ENCODE results near the gene ID2.

The ID2 gene

DNA sequence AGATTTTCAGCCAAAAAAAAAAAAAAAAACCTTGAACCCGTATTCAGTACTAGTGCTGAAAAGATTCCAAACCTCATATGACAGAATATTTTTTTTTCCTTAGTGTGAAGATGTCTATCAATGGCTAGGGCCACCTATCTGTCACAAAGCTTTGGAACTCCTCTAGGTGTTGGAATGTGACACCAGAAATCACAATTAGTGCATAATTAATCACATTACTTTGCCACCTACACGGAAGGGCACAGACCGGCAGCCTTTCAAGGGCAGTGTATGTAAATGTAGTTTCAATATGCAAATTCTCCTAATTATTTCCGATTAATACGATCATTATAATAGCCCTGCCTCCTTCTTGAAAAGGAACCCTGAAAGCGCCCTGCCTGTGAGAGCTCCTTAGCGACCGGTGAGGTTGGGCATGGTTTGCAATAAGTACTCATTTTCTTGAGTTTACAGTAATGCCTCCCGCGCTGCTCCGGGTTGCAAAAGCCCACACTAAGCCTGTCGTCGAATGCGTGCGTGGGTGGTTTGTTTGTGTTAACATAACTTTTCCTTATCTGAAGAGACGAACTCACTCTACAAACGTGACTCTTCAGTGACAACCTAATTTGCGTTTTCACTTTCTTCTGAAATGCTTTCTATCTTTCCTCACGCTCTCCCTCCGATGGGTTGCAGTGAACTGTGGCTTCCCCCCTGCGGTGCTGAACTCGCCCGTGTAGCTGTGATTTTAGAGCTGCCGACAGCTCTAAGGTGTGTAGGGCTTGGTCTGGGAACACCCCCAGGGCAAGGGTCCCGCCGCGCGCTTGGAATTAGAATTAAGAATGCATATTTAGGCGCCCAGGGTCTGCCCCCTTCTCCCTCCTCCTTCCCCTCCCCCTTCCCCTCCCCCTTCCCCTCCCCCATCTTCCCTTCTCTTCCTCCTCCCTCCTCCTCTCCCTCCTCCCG, 765 bp upstream of the ID2 start:
- H3K27ac Mint-ChIP-seq = peak overlapping the region; percentile 79
- H3K9me3 Mint-ChIP-seq = no peaks in the 10 kb centered on the region
- H3K4me1 Mint-ChIP-seq (ENCODE audit: low read depth) = peaks cover 36% of the 10 kb centered on the region
- peaks cover 26% of the 10 kb centered on the region for H3K36me3 Mint-ChIP-seq (ENCODE audit: low read depth)
- peaks cover 24% of the 10 kb centered on the region for H3K27me3 Mint-ChIP-seq (ENCODE audit: low read depth)
- H3K4me3 Mint-ChIP-seq = peak overlapping the region; percentile 99

DNA sequence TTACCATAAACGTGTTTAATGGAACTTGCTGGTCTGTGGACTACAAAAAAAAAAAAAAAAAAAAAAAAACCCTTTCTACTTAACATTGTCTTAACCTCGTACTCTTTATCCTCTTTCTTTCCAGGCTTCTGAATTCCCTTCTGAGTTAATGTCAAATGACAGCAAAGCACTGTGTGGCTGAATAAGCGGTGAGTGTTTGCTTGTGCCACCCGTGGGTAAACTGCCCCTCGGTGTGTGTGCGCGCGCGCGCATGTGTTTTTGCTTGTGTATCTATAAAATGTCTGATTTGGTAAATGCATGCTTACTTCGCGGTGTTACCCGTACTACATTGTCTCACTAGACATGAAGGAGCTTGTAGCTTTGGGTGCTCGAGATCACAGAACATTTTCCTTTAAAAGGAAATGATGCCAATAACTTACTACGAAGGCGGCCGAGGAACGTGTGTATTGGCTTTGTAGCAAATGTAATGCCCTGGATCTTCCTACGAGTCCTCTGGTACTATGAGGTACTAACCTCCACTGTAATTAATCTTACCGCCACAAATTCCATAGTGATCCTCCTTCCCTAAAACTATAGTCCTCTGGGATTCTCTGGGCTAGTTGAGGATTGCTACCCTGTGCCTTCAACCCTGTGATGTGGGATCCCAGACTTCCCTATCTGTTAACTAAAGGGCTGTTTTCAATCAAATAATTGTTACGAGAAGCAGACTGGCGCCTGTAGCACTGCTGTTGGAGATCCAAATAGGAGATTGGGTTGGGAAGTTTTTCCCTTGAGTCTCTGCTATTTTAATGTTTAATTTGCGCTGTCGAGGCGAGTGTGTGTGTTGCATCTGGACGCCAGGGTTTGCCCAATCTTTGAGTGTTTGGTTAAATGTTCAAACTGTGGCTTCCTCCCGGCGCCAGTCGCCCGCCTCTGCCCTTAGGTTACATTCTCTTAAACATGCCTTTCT, 1.1 kb downstream of the ID2 start:
- Mint-ChIP-seq H3K9me3 (no peaks in the 10 kb centered on the region), H3K4me1 (ENCODE audit: low read depth) (peaks cover 31% of the 10 kb centered on the region), H3K36me3 (ENCODE audit: low read depth) (peaks cover 28% of the 10 kb centered on the region), H3K4me3 (peak overlapping the region; percentile 99), H3K27me3 (ENCODE audit: low read depth) (peaks cover 9% of the 10 kb centered on the region), H3K27ac (peak overlapping the region; percentile 95)

DNA sequence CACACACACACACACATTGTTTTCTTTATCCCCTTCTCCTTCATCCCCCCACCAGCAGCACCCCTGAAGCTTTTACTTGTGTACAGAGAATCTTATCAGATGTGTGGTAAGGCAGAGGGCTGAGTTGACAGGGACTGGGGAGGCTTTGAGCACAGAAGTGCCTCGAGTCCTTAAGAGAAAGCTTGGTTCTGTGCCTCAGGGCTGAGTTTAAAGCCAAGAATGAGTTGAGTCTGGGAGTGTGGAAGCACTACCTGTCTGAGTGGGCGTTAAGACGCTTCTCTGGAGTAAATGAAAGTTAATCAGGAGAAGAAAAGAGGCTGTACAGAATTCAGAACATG, 2.7 kb downstream of the ID2 start:
- H3K4me1 Mint-ChIP-seq (ENCODE audit: low read depth) = peaks cover 24% of the 10 kb centered on the region
- H3K27ac Mint-ChIP-seq = peak overlapping the region; percentile 95
- peaks cover 7% of the 10 kb centered on the region for H3K27me3 Mint-ChIP-seq (ENCODE audit: low read depth)
- peaks cover 28% of the 10 kb centered on the region for H3K36me3 Mint-ChIP-seq (ENCODE audit: low read depth)
- H3K4me3 Mint-ChIP-seq = peak overlapping the region; percentile 99
- H3K9me3 Mint-ChIP-seq = no peaks in the 10 kb centered on the region

DNA sequence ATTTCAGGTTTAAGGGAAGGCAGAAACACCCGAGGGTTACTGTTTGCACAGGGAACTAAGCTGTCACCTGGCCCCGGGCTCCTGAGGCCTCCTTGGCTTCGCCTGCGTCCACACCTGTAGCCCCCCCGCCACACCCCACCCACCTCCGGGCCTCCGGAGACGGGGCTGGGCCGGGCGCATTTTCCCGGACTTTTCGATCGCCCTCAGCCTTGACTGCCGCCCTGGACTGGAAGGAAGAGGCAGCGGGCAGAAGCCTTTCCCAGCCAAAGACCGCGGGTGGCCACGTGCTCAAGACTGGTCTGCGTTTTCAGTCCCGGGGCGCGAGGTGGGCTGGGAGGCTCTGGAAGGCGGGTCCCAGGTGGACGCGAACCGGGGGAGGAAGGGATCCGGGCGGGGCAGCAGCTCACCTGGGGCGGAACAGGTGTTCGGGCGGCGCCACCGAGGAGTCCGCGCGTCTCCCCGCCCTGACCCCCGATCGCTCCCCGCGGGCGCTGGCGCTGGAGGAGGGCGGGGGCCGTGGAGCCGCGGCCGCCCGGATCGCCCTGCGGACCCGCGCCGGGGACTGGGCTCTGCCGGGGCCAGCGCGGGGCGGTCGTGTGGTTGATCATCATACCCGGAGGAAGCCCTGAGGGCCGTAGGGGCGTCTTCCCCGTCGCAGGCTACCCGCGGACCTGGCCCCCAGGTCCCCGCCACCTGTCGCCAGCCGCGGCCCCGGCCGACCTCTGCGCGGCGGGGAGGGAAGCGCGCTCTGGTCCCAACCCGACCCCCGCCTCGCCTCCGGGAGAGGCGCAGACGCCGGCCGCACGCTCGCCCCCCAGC, 3.2 kb downstream of the ID2 start:
- H3K9me3 Mint-ChIP-seq = no peaks in the 10 kb centered on the region
- peaks cover 7% of the 10 kb centered on the region for H3K27me3 Mint-ChIP-seq (ENCODE audit: low read depth)
- peak overlapping the region; percentile 99 for H3K4me3 Mint-ChIP-seq
- H3K4me1 Mint-ChIP-seq (ENCODE audit: low read depth) = peaks cover 19% of the 10 kb centered on the region
- peaks cover 27% of the 10 kb centered on the region for H3K36me3 Mint-ChIP-seq (ENCODE audit: low read depth)
- peak overlapping the region; percentile 95 for H3K27ac Mint-ChIP-seq

DNA sequence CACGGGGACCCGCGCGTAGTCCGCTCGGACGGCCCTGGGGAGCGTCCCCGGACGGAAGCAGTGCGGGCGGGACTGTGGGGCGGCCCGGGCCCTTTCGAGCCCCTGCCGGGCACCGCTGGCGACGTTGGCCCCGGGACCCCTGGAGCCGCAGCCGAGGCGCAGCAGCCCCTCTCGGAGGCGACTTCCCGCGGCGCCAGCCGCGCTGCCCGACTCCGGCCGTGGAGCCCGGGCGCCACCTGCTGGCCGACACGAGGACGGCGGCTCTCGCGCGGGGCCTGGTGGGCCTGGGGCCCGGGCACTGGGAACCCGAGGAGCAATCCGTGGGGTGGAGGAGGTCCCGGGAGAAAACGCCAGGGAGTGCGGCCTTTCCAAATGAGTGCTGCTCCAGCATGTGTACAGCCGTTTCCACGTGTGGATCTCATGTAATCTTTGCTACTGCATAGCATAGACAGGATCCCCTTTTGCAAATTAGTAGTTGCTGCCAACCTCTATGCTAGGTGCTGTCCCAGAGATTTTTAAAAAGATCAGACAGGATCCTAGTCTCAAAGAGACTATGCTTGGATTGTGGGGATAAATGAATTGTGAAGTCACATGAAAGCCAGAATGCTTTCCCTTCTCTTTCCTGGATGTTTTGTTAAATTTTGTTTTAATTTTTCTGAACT, 4.0 kb downstream of the ID2 start:
- Mint-ChIP-seq H3K9me3 (no peaks in the 10 kb centered on the region), H3K4me3 (peak overlapping the region; percentile 64), H3K27me3 (ENCODE audit: low read depth) (peaks cover 9% of the 10 kb centered on the region), H3K36me3 (ENCODE audit: low read depth) (peaks cover 27% of the 10 kb centered on the region), H3K27ac (peak overlapping the region; percentile 29), H3K4me1 (ENCODE audit: low read depth) (peaks cover 19% of the 10 kb centered on the region)

DNA sequence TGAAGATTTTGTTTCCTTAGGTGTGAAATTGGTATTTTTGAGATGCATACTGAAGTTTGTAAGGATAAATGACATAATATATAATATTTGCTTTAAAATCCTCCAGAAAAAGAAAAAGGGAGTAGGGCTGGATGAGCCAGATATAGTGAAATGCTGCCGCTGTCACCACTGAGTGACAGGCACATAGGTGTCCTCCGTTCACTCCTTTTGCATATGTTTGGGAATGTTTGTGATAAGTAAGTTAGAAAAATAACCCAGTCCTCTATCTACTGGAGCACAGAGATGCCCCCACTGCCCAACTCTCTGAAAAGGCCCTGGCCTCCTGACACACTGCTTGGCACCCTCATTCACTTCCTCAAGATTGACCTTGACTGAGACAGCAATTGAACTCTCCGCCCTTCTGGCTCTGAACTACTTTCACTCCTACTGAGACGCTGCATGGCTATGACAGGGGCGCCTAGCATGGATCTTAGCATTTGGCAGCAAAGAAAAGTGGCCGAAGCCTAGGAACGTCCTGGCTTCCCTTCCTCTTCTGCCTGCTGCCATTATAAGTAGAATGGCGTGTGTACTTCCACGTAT, 10.1 kb downstream of the ID2 start:
- H3K4me1 Mint-ChIP-seq (ENCODE audit: low read depth) = peaks cover 5% of the 10 kb centered on the region
- peaks cover 2% of the 10 kb centered on the region for H3K36me3 Mint-ChIP-seq (ENCODE audit: low read depth)
- no peaks in the 10 kb centered on the region for H3K9me3 Mint-ChIP-seq
- H3K27me3 Mint-ChIP-seq (ENCODE audit: low read depth) = peaks cover 29% of the 10 kb centered on the region
- H3K4me3 Mint-ChIP-seq = no peak overlapping the region
- H3K27ac Mint-ChIP-seq = no peak overlapping the region

DNA sequence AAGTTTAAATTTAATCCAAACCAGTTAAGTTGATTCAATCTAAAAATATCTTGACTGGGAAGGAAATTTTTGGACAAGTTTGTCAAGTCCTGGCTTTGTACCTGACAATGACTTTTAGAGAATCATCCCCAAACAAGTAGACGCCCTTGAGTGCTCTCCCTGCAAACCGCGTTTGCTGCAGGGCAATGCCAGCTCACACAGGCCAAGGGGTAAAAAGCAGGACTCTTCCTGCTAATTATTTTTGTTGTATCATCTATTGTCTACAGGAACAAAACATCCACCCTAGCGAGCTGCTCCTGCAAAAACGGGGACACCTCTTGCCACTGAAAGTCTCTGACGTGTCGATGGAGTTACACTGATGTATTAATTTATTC, 10.9 kb downstream of the ID2 start:
- Mint-ChIP-seq H3K9me3 (no peaks in the 10 kb centered on the region), H3K36me3 (ENCODE audit: low read depth) (no peaks in the 10 kb centered on the region), H3K27me3 (ENCODE audit: low read depth) (peaks cover 29% of the 10 kb centered on the region), H3K27ac (no peak overlapping the region), H3K4me3 (no peak overlapping the region), H3K4me1 (ENCODE audit: low read depth) (peaks cover 5% of the 10 kb centered on the region)

DNA sequence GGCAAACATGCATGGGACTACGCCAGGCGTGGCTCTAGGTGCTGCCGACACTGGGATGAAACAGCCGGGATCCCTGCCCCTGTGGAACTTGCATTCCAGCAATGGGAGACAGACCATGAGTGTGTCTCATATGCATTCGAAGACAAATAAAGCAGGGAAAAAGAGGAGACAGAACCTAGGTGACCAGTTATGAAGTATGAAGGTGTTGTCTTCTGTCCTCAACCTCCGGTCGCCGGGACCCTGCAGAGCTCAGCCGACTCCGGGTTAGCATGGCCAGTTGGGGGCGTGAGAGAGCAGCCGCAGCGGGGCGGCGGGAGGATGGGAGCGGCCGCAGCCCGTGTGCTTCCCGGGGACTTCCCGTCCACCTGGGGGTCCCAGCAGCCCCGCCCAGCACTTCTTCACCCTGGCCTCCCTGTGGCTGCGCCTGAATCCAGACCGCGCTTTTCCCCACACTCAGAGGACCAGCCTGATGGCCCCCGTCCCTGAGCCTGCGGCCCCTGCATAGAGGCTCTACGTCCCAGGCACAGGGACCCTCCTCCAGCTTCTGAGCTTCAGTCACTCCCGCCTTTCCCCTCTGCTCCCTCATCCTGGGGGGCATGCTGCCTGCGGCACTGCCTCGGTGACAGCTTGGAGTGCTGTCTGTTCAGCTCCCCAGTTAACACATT, 11.4 kb downstream of the ID2 start:
- Mint-ChIP-seq H3K4me3 (peak overlapping the region; percentile 60), H3K9me3 (no peaks in the 10 kb centered on the region), H3K36me3 (ENCODE audit: low read depth) (no peaks in the 10 kb centered on the region), H3K27me3 (ENCODE audit: low read depth) (peaks cover 29% of the 10 kb centered on the region), H3K27ac (no peak overlapping the region), H3K4me1 (ENCODE audit: low read depth) (peaks cover 5% of the 10 kb centered on the region)

DNA sequence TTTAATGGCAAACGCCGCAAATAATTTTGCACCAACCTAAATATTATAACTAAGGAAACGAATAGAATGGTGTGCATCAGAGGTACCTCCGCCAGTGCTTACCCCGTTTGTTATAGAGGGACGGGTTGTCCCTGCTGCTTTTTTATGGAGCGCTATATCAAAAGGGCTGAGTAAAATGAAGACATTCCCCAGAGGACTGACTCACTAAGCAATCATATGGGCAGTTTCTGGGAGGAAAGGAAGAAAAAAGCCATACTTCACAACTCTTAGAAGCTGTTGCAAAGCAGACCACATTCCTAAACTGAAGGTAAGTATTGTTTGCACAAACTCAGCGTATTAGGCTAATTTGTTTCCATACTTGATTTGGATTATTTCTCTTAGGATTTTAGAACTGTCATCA, 12.9 kb downstream of the ID2 start:
- peaks cover 24% of the 10 kb centered on the region for H3K27me3 Mint-ChIP-seq (ENCODE audit: low read depth)
- H3K4me1 Mint-ChIP-seq (ENCODE audit: low read depth) = peaks cover 5% of the 10 kb centered on the region
- no peak overlapping the region for H3K4me3 Mint-ChIP-seq
- no peaks in the 10 kb centered on the region for H3K9me3 Mint-ChIP-seq
- no peak overlapping the region for H3K27ac Mint-ChIP-seq
- H3K36me3 Mint-ChIP-seq (ENCODE audit: low read depth) = no peaks in the 10 kb centered on the region

DNA sequence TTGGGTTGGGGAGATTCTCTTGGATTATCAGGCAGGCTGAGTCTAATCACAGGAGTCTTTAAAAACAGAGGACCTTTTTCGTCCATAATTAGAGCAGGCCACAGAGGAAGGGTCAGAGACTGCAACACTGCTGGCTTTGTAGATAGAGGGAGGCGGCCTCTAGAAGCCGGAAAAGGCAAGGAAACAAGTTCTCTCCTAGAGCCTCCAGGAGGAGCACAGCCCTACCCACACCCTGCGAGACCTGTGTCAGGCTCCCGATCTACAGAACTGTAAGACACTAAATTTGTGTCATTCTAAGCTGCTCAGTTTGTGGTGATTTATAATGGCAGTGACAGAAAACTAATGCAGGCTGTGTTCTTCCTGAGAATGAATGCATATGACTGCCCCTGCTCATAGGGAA, 15.3 kb downstream of the ID2 start:
- Mint-ChIP-seq H3K4me1 (ENCODE audit: low read depth) (peaks cover 5% of the 10 kb centered on the region), H3K27me3 (ENCODE audit: low read depth) (peaks cover 7% of the 10 kb centered on the region), H3K27ac (no peak overlapping the region), H3K9me3 (no peaks in the 10 kb centered on the region), H3K36me3 (ENCODE audit: low read depth) (no peaks in the 10 kb centered on the region), H3K4me3 (no peak overlapping the region)

DNA sequence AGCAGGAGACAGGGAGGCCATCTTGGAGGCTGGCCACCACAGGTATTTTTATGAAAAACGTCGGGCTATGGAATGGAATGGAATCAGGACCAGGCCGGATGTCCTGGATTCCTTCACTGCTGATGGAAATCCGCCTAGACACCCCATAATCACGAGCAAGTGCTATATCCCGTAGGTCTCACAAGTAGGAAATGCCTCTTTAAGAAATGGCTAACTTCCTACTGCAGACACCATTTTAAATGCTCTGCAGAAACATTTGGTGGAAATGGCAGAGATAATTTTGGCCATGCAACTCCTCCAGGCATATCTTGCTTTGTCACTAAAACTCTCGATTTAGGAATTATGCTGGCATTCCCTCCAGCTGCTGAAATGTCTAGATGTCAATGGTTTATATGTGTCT, 18.0 kb downstream of the ID2 start:
- H3K4me3 Mint-ChIP-seq = no peak overlapping the region
- H3K27me3 Mint-ChIP-seq (ENCODE audit: low read depth) = peaks cover 5% of the 10 kb centered on the region
- H3K27ac Mint-ChIP-seq = no peak overlapping the region

DNA sequence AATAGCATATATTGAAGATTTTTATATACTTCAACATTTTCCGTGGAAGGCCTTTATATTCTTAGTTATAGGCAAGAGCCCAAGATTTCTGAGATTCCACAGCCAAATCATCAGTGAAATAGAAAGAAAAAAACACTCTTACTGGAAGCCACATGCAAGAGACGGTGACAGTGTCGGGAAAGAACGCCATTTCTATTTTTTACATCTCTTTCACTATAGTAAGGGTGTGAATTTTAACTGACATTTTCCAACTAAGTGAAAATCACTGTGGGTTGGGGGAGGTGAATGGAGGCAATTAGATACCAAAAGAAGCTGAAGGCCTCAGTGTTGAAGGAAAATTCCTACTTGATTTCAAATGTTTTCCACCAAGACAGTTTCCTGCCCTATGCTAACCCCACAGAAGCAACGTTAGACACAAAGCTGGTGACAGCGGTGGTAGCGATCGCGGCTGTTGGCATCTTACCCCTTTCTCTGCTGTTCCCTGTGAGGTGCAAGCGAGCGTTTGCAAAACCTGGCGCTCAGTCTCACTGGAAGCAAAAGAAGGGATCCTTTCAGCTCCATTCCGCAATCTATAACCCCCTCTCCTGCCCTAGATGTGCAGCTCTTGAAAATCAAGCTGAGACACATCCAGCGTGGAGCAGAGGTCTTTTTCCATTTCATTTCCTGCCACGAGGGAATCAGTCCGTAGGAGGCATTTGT, 20.0 kb downstream of the ID2 start:
- H3K27ac Mint-ChIP-seq = no peak overlapping the region
- no peaks in the 10 kb centered on the region for H3K36me3 Mint-ChIP-seq (ENCODE audit: low read depth)

More for the DNA sequence above, 18.0 kb downstream of the ID2 start:
- H3K4me1 Mint-ChIP-seq (ENCODE audit: low read depth) = no peaks in the 10 kb centered on the region
- no peaks in the 10 kb centered on the region for H3K9me3 Mint-ChIP-seq
- no peaks in the 10 kb centered on the region for H3K36me3 Mint-ChIP-seq (ENCODE audit: low read depth)

DNA sequence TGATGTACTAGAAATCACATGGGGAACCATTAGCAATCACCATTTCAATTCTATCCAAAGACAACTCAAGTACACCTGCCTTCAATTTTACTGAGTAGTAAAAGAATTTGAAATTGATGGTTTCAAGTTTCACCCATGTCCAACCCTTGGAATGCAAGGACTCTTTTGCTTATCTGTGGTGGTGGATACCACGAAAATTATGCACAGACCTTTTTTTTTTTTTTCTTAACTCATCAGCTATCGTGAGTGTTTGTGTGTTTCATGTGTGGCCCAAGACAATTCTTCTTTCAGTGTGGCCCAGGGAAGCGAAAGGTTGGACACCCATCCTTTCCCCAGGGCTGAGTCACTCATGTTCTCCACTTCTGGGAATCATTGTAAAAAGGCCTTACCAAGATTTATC, 23.1 kb downstream of the ID2 start:
- Mint-ChIP-seq H3K9me3 (peaks cover 5% of the 10 kb centered on the region), H3K27me3 (ENCODE audit: low read depth) (no peaks in the 10 kb centered on the region), H3K27ac (no peak overlapping the region), H3K36me3 (ENCODE audit: low read depth) (no peaks in the 10 kb centered on the region), H3K4me1 (ENCODE audit: low read depth) (no peaks in the 10 kb centered on the region), H3K4me3 (no peak overlapping the region)

More for the DNA sequence above, 20.0 kb downstream of the ID2 start:
- H3K27me3 Mint-ChIP-seq (ENCODE audit: low read depth) = peaks cover 1% of the 10 kb centered on the region
- H3K4me1 Mint-ChIP-seq (ENCODE audit: low read depth) = no peaks in the 10 kb centered on the region
- no peak overlapping the region for H3K4me3 Mint-ChIP-seq
- H3K9me3 Mint-ChIP-seq = no peaks in the 10 kb centered on the region
